Activated CD8-positive, alpha-beta memory T cell treated with anti-CD3 and anti-CD28 coated beads, Interleukin-2, amount 10 ng/mL, durations not matched to agents 7 days and 5 days (primary cell): ENCODE results near the gene DUS1L. TPM values are rescaled to one million over a fixed set of nuclear protein-coding genes. Genes with fewer than 3 reads are reported as not detected.
A peak's percentile ranks its signal among the peaks of the same experiment; 100 is the strongest.

ENCODE experiments used
- ATAC-seq: fragments of 150-1000 bp; cut with Tn5 transposase; one replicate; pipeline ENCODE4 v1.10.0; 2021; ENCODE audit warnings: moderate library complexity
- CTCF ChIA-PET: fragments of 350-600 bp; sonication (Branson Sonifier 250); formaldehyde crosslinking; loops from one replicate; lab custom pipeline; 2021; ENCODE audit warnings: antibody characterized with exemption; lab: Charles Lee
- DNase-seq: peaks from one replicate; pipeline ENCODE4 v3.0.0-alpha.2; 2020
- H3K27ac Mint-ChIP-seq: one replicate; pipeline ENCODE4 v1.8.0; 2021; ENCODE audit warnings: mild to moderate bottlenecking, mixed read lengths
- H3K27me3 Mint-ChIP-seq: one replicate; pipeline ENCODE4 v1.8.0; 2021; ENCODE audit warnings: mixed read lengths
- H3K36me3 Mint-ChIP-seq: one replicate; pipeline ENCODE4 v1.8.0; 2021; ENCODE audit warnings: mild to moderate bottlenecking, mixed read lengths
- H3K4me1 Mint-ChIP-seq: one replicate; pipeline ENCODE4 v1.8.0; 2021; ENCODE audit warnings: mixed read lengths
- H3K4me3 Mint-ChIP-seq: one replicate; pipeline ENCODE4 v1.8.0; 2021; ENCODE audit warnings: mild to moderate bottlenecking, moderate library complexity, mixed read lengths
- H3K9me3 Mint-ChIP-seq: one replicate; pipeline ENCODE4 v1.8.0; 2022; ENCODE audit warnings: low read depth, mixed read lengths
- total RNA-seq, 2 experiments: library from RNA; stranded (reverse); gene quantifications; one replicate each; pipeline ENCODE4 v1.2.3, GENCODE V29; 2021

The DUS1L gene
- total RNA-seq, 2 experiments from 2014 or later, result 134 to 139 TPM

GRCh38 chr17:82012640-82013295, 52.8 kb downstream of the DUS1L start:
- Mint-ChIP-seq H3K4me1 (peaks cover 7% of the 10 kb centered on the region), H3K9me3 (no peaks in the 10 kb centered on the region), H3K36me3 (no peaks in the 10 kb centered on the region), H3K27me3 (no peaks in the 10 kb centered on the region), H3K4me3 (no peak overlapping the region), H3K27ac (no peak overlapping the region)
- CTCF ChIA-PET, result interaction anchor here (1.1 to 2.9 kb wide), 2 partner anchors 9 to 53 kb away, joined by 4 to 10 read pairs; no protein-coding TSS in a partner anchor
- ATAC-seq, result no peak
- no peak for DNase-seq

GRCh38 chr17:82012261-82012639, 53.4 kb downstream of the DUS1L start:
- Mint-ChIP-seq H3K4me1 (peaks cover 7% of the 10 kb centered on the region), H3K9me3 (no peaks in the 10 kb centered on the region), H3K36me3 (no peaks in the 10 kb centered on the region), H3K27me3 (no peaks in the 10 kb centered on the region), H3K4me3 (no peak overlapping the region), H3K27ac (no peak overlapping the region)
- ATAC-seq, result no peak
- CTCF ChIA-PET, result interaction anchor here (1.1 to 2.9 kb wide), 2 partner anchors 9 to 53 kb away, joined by 4 to 10 read pairs; no protein-coding TSS in a partner anchor
- DNase-seq, result no peak

- Mint-ChIP-seq H3K9me3 (no peaks in the 10 kb centered on the region), H3K27me3 (no peaks in the 10 kb centered on the region), H3K4me1 (peaks cover 7% of the 10 kb centered on the region), H3K27ac (no peak overlapping the region), H3K36me3 (no peaks in the 10 kb centered on the region), H3K4me3 (no peak overlapping the region)
- DNase-seq (no peak), ATAC-seq (no peak)
- CTCF ChIA-PET, result interaction anchor here (1.1 to 2.9 kb wide), 2 partner anchors 10 to 52 kb away, joined by 4 to 10 read pairs; no protein-coding TSS in a partner anchor
Measured at GRCh38 chr17:82011617-82012187, 53.9 kb downstream of the DUS1L start.

- DNase-seq (no peak), ATAC-seq (no peak)
- Mint-ChIP-seq H3K4me1 (peaks cover 7% of the 10 kb centered on the region), H3K9me3 (no peaks in the 10 kb centered on the region), H3K36me3 (no peaks in the 10 kb centered on the region), H3K27ac (no peak overlapping the region), H3K4me3 (no peak overlapping the region), H3K27me3 (no peaks in the 10 kb centered on the region)
- CTCF ChIA-PET, result interaction anchor here (1.7 to 2.9 kb wide), 2 partner anchors 9 to 51 kb away, joined by 7 to 10 read pairs; no protein-coding TSS in a partner anchor
Measured at GRCh38 chr17:82010575-82011525, 54.8 kb downstream of the DUS1L start.

- ATAC-seq (no peak), DNase-seq (no peak)
- no peaks in the 10 kb centered on the region for H3K27me3 Mint-ChIP-seq
- H3K27ac Mint-ChIP-seq, result peak overlapping the region; percentile 19
- H3K36me3 Mint-ChIP-seq, result no peaks in the 10 kb centered on the region
- H3K4me3 Mint-ChIP-seq, result no peak overlapping the region
- H3K9me3 Mint-ChIP-seq, result no peaks in the 10 kb centered on the region
- H3K4me1 Mint-ChIP-seq, result peaks cover 7% of the 10 kb centered on the region
- CTCF ChIA-PET, result interaction anchor here (0.9 to 2.1 kb wide), 5 partner anchors 10 to 50 kb away, joined by 3 to 16 read pairs (median 4); partner anchors contain the start of genes CENPX and LRRC45
Measured at GRCh38 chr17:82009413-82009812, 56.2 kb downstream of the DUS1L start.

GRCh38 chr17:82008941-82009405, 56.6 kb downstream of the DUS1L start:
- H3K36me3 Mint-ChIP-seq, result no peaks in the 10 kb centered on the region
- H3K4me3 Mint-ChIP-seq, result no peak overlapping the region
- H3K9me3 Mint-ChIP-seq, result no peaks in the 10 kb centered on the region
- peaks cover 7% of the 10 kb centered on the region for H3K4me1 Mint-ChIP-seq
- DNase-seq, result no peak
- CTCF ChIA-PET, result interaction anchor here (0.9 to 2.1 kb wide), 5 partner anchors 11 to 49 kb away, joined by 3 to 16 read pairs (median 4); partner anchors contain the start of genes CENPX and LRRC45
- H3K27me3 Mint-ChIP-seq, result no peaks in the 10 kb centered on the region
- no peak for ATAC-seq
- no peak overlapping the region for H3K27ac Mint-ChIP-seq

- Mint-ChIP-seq H3K4me1 (peaks cover 7% of the 10 kb centered on the region), H3K27me3 (no peaks in the 10 kb centered on the region), H3K27ac (no peak overlapping the region), H3K36me3 (no peaks in the 10 kb centered on the region), H3K4me3 (no peak overlapping the region), H3K9me3 (no peaks in the 10 kb centered on the region)
- ATAC-seq (no peak), DNase-seq (no peak)
- CTCF ChIA-PET, result interaction anchor here (1.1 to 2.1 kb wide), 3 partner anchors 13 to 49 kb away, joined by 3 to 16 read pairs (median 4); partner anchors contain the start of genes CENPX and LRRC45
Measured at GRCh38 chr17:82008258-82008940, 57.2 kb downstream of the DUS1L start.

Other genes starting within 250 kb of the DUS1L start
- gene MCRIP1, start 232.5 kb downstream of the DUS1L start, total RNA-seq, result 10 to 100 TPM; 49.9 to 50.1 TPM
- gene PPP1R27, start 230.8 kb downstream of the DUS1L start, total RNA-seq, result not detected
- 100 to 1,000 TPM; 333 to 416 TPM for gene P4HB, start 205.3 kb downstream of the DUS1L start, total RNA-seq
- gene ARHGDIA, start 194.5 kb downstream of the DUS1L start, total RNA-seq, result 100 to 1,000 TPM; 693 to 725 TPM
- gene ALYREF, start 174.2 kb downstream of the DUS1L start, total RNA-seq, result 100 to 1,000 TPM; 215 to 236 TPM
- 100 to 1,000 TPM; 138 to 155 TPM for gene ANAPC11, start 174.1 kb downstream of the DUS1L start, total RNA-seq
- under 1 TPM in 1 of 2 experiments, not detected in 1; 0.23 TPM for gene NPB, start 163.6 kb downstream of the DUS1L start, total RNA-seq
- gene PCYT2, start 154.4 kb downstream of the DUS1L start, total RNA-seq, result 10 to 100 TPM; 48.5 TPM
- gene SIRT7, start 147.6 kb downstream of the DUS1L start, total RNA-seq, result 10 to 100 TPM; 55.1 to 61.0 TPM
- 10 to 100 TPM; 20.2 to 23.8 TPM for gene MAFG, start 138.1 kb downstream of the DUS1L start, total RNA-seq
- gene PYCR1, start 128.5 kb downstream of the DUS1L start, total RNA-seq, result 10 to 100 TPM; 27.7 to 61.7 TPM
- gene MYADML2, start 118.6 kb downstream of the DUS1L start, total RNA-seq, result not detected
- under 1 TPM in 1 of 2 experiments, not detected in 1; 0.21 TPM for gene NOTUM, start 104.6 kb downstream of the DUS1L start, total RNA-seq
- gene ASPSCR1, start 88.2 kb downstream of the DUS1L start, total RNA-seq, result 10 to 100 TPM; 29.5 to 31.4 TPM
- gene CENPX, start 42.9 kb downstream of the DUS1L start, total RNA-seq, result 10 to 100 TPM; 80.2 to 91.3 TPM
- gene LRRC45, start 42.5 kb downstream of the DUS1L start, total RNA-seq, result 10 to 100 TPM; 45.4 to 61.6 TPM
- 1 to 10 TPM; 6.4 to 6.8 TPM for gene RAC3, start 34.1 kb downstream of the DUS1L start, total RNA-seq
- gene DCXR, start 28.1 kb downstream of the DUS1L start, total RNA-seq, result 100 to 1,000 TPM; 120 to 124 TPM
- gene RFNG, start 14.0 kb downstream of the DUS1L start, total RNA-seq, result 10 to 100 TPM; 20.9 to 23.0 TPM
- gene GPS1, start 13.9 kb downstream of the DUS1L start, total RNA-seq, result 100 to 1,000 TPM in 1 of 2 experiments, 10 to 100 TPM in 1; 92.4 to 106 TPM
- gene FASN, start 32.4 kb upstream of the DUS1L start, total RNA-seq, result 100 to 1,000 TPM; 229 to 277 TPM
- 10 to 100 TPM; 70.2 to 73.9 TPM for gene CCDC57, start 147.0 kb upstream of the DUS1L start, total RNA-seq
- gene SLC16A3, start 163.2 kb upstream of the DUS1L start, total RNA-seq, result 100 to 1,000 TPM; 119 to 148 TPM
- gene CSNK1D, start 207.9 kb upstream of the DUS1L start, total RNA-seq, result 100 to 1,000 TPM; 120 to 139 TPM